ENCODE results near the gene POU2F2. TPM values are rescaled to one million over a fixed set of nuclear protein-coding genes. Genes with fewer than 3 reads are reported as not detected.
A peak's percentile ranks its signal among the peaks of the same experiment; 100 is the strongest.

POU2F2 gene
- total RNA-seq, 1 donor from 2014 or later: 1.6 TPM

GRCh38 chr19:42143341-42144234, 11.3 kb upstream of the POU2F2 start:
- no peaks in the 10 kb centered on the region for H3K4me1 Mint-ChIP-seq (ENCODE audit: low read depth)
- TF ChIP-seq, protein P1, sequence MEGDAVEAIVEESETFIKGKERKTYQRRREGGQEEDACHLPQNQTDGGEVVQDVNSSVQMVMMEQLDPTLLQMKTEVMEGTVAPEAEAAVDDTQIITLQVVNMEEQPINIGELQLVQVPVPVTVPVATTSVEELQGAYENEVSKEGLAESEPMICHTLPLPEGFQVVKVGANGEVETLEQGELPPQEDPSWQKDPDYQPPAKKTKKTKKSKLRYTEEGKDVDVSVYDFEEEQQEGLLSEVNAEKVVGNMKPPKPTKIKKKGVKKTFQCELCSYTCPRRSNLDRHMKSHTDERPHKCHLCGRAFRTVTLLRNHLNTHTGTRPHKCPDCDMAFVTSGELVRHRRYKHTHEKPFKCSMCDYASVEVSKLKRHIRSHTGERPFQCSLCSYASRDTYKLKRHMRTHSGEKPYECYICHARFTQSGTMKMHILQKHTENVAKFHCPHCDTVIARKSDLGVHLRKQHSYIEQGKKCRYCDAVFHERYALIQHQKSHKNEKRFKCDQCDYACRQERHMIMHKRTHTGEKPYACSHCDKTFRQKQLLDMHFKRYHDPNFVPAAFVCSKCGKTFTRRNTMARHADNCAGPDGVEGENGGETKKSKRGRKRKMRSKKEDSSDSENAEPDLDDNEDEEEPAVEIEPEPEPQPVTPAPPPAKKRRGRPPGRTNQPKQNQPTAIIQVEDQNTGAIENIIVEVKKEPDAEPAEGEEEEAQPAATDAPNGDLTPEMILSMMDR (IDR thresholded peaks at IDR 0.05; ENCODE audit: unreplicated experiment): no peak
- H3K9me3 Mint-ChIP-seq (ENCODE audit: low read depth): no peaks in the 10 kb centered on the region
- no peak overlapping the region for H3K4me3 Mint-ChIP-seq (ENCODE audit: low read depth)
- H3K27ac Mint-ChIP-seq: no peak overlapping the region
- H3K36me3 Mint-ChIP-seq (ENCODE audit: insufficient read depth): no peaks in the 10 kb centered on the region
- DNase-seq (ENCODE audit: low spot score, unreplicated experiment): peak; percentile 68
- H3K27me3 Mint-ChIP-seq: peaks cover 61% of the 10 kb centered on the region

- Mint-ChIP-seq H3K36me3 (ENCODE audit: insufficient read depth) (no peaks in the 10 kb centered on the region), H3K27ac (no peak overlapping the region), H3K4me3 (ENCODE audit: low read depth) (no peak overlapping the region), H3K4me1 (ENCODE audit: low read depth) (no peaks in the 10 kb centered on the region), H3K9me3 (ENCODE audit: low read depth) (no peaks in the 10 kb centered on the region), H3K27me3 (peaks cover 58% of the 10 kb centered on the region)
- TF ChIP-seq, protein P1 (IDR thresholded peaks at IDR 0.05; ENCODE audit: unreplicated experiment): peak; percentile 12
- DNase-seq (ENCODE audit: low spot score, unreplicated experiment): peak; percentile 89
These were observed 8.0 kb upstream of the POU2F2 start for GRCh38 chr19:42140125-42140754.

DNA sequence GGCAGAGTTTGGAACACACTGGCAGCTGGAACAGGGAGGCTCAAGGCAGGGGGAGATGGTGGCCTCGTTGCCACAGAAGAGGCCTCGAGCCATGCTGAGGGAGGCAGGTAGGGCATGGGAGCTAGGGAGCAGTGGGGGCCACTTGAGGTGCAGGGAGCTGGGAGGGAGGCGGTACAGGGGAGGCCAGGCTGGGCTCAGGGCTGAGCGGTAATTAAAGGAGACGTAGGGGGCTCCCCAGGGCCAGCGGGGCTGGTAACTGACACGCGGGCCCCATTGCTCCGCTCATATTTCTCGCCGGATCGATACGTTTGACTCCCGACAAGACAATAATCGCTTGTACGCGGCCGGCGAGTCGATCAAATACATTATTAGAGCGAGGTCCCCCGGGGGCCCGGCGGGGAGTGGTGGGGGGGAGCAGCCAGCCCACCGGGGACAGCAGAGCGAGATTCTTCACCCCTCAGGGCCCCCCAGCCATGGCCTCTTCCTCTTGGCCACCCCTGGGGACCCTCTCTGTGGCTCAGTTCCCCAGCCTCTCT, 2.4 kb upstream of the POU2F2 start:
- H3K27ac Mint-ChIP-seq: no peak overlapping the region
- DNase-seq (ENCODE audit: low spot score, unreplicated experiment): no peak
- H3K4me1 Mint-ChIP-seq (ENCODE audit: low read depth): peaks cover 3% of the 10 kb centered on the region
- H3K27me3 Mint-ChIP-seq: peaks cover 71% of the 10 kb centered on the region
- no peaks in the 10 kb centered on the region for H3K9me3 Mint-ChIP-seq (ENCODE audit: low read depth)
- no peak overlapping the region for H3K4me3 Mint-ChIP-seq (ENCODE audit: low read depth)
- TF ChIP-seq, protein P1 (IDR thresholded peaks at IDR 0.05; ENCODE audit: unreplicated experiment): no peak
- no peaks in the 10 kb centered on the region for H3K36me3 Mint-ChIP-seq (ENCODE audit: insufficient read depth)

DNA sequence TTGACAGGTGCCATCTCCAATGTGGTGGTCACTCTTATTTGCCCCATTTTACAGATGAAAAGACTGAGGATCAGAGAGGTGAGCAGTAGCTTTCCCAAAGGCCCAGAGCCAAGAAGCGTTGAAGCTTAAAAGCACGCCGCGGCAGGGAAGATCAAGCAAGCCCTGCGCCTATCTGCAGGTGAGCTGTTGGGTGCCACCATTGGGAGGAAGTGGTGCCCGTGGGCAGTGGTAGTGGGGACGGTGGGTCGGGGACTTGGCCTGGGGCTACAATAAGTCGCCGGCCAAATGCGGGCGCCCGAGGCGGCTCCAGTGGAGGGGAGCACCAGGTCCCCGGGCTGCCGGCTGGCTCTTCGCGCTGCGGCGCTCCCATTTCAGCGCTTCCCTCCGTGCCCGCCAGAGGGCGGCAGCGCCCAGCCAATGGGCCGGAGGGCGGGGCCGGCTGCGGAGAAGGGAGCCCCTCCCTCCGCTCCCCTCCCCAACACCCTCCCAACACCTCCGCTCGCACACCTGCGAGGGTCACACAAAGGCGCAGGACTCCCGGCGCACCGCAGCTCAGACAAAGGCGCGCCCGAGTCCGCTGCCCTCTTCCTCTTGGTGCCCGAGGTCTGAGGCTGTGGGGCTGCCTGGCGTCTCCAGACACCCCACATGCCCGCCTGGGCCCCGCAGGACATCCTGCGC, 744 bp upstream of the POU2F2 start:
- no peaks in the 10 kb centered on the region for H3K9me3 Mint-ChIP-seq (ENCODE audit: low read depth)
- H3K27me3 Mint-ChIP-seq: peaks cover 72% of the 10 kb centered on the region
- H3K27ac Mint-ChIP-seq: peak overlapping the region; percentile 63
- TF ChIP-seq, protein P1 (IDR thresholded peaks at IDR 0.05; ENCODE audit: unreplicated experiment): peak; percentile 99
- peak overlapping the region; percentile 33 for H3K4me3 Mint-ChIP-seq (ENCODE audit: low read depth)
- H3K36me3 Mint-ChIP-seq (ENCODE audit: insufficient read depth): no peaks in the 10 kb centered on the region
- peaks cover 3% of the 10 kb centered on the region for H3K4me1 Mint-ChIP-seq (ENCODE audit: low read depth)
- peak; percentile 88 for DNase-seq (ENCODE audit: low spot score, unreplicated experiment)
